ENCODE measurements around the gene PRAMEF6.
"Not testable (repeated sequence)": the region's sequence is repeated elsewhere in the genome, so short reads cannot be mapped to it uniquely, and the experiment has no call there.

- TF ChIP-seq, protein P1, sequence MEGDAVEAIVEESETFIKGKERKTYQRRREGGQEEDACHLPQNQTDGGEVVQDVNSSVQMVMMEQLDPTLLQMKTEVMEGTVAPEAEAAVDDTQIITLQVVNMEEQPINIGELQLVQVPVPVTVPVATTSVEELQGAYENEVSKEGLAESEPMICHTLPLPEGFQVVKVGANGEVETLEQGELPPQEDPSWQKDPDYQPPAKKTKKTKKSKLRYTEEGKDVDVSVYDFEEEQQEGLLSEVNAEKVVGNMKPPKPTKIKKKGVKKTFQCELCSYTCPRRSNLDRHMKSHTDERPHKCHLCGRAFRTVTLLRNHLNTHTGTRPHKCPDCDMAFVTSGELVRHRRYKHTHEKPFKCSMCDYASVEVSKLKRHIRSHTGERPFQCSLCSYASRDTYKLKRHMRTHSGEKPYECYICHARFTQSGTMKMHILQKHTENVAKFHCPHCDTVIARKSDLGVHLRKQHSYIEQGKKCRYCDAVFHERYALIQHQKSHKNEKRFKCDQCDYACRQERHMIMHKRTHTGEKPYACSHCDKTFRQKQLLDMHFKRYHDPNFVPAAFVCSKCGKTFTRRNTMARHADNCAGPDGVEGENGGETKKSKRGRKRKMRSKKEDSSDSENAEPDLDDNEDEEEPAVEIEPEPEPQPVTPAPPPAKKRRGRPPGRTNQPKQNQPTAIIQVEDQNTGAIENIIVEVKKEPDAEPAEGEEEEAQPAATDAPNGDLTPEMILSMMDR (IDR thresholded peaks at IDR 0.05), result not testable (repeated sequence)
- not testable (repeated sequence) for TF ChIP-seq POLR2A (IDR thresholded peaks at IDR 0.05)
Measured at GRCh38 chr1:12899186-12899585, 48.2 kb downstream of the PRAMEF6 start.

Data from lower leg skin (tissue), 3 donors.